HUES48 (cell line): ENCODE measurements around the gene LRRC57.

Experiments
- H3K27ac ChIP-seq: one replicate; pipeline ENCODE4 v1.7.0; 2013; ENCODE audit warnings: low read depth, low read length, inconsistent platforms
- H3K27me3 ChIP-seq: 2 replicates; pipeline ENCODE4 v1.6.1; 2013; ENCODE audit warnings: mild to moderate bottlenecking, low read length; ENCODE audit not compliant: control insufficient read depth, insufficient read depth
- H3K36me3 ChIP-seq: 2 replicates; pipeline ENCODE4 v1.6.1; 2013; ENCODE audit warnings: low read length; ENCODE audit not compliant: control insufficient read depth, insufficient read depth
- H3K4me1 ChIP-seq: 2 replicates; pipeline ENCODE4 v1.6.1; 2013; ENCODE audit warnings: mild to moderate bottlenecking, low read length; ENCODE audit not compliant: control insufficient read depth, insufficient read depth
- H3K4me3 ChIP-seq: 2 replicates; pipeline ENCODE4 v1.5.1; 2013; ENCODE audit warnings: mild to moderate bottlenecking, low read depth, low read length
- H3K9ac ChIP-seq: 2 replicates; pipeline ENCODE4 v1.6.1; 2013; ENCODE audit warnings: mild to moderate bottlenecking, low read depth, low read length, moderate library complexity
- H3K9me3 ChIP-seq: 2 replicates; pipeline ENCODE4 v1.6.1; 2013; ENCODE audit warnings: low read length; ENCODE audit not compliant: control insufficient read depth, insufficient read depth

The LRRC57 gene

DNA sequence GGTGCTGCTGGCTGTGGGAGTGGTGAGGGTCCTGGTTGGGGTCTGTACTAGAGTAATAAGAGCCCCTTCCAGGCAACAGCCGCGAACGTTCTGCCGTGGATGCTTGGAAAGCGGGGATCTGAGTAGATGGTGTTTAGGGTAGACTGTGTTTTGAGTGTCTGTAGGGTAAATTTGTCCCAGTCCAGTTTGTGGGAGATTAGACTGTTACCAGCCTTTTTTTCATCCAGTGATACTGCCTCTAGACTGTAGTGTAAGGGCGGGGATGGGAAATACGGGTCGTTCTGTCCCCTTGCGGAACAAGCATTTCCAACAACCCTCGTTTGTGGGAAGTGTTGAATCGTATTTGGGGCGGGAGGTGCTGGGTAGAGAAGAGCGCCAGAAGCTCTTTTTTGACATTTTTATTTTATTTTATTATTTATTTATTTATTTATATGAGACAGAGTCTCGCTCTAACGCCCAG is 469 bp upstream of the LRRC57 start:
- H3K27ac ChIP-seq: peak overlapping the region; percentile 63
- peak overlapping the region; percentile 94 for H3K4me3 ChIP-seq
- H3K27me3 ChIP-seq: no peaks in the 10 kb centered on the region
- H3K4me1 ChIP-seq: 0 out of 2 replicates have a peak, but pooled peaks cover 7% of the 10 kb centered on the region
- peaks cover 11% of the 10 kb centered on the region for H3K36me3 ChIP-seq
- H3K9ac ChIP-seq: peak overlapping the region; percentile 92
- no peaks in the 10 kb centered on the region for H3K9me3 ChIP-seq

DNA sequence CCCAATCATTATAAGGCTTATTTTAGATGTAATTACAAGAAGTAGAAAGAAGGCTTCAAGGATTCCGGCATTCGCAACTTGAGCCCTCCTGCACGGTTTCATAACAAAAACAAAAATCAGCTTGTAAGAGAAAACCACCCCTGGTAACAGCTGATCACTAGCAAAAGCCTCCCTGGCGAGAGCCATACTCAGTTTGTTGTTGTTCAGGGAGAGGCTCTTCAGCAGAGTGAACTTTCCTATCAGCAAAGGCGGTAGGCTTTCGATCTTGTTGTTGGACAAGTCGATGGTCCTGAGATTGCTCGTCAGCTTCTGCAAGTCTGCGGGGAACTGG is 710 bp downstream of the LRRC57 start:
- Histone ChIP-seq H3K36me3 (peaks cover 20% of the 10 kb centered on the region), H3K9ac (peak overlapping the region; percentile 92; the same call in 1 of the 2 replicates), H3K4me3 (peak overlapping the region; percentile 94), H3K27me3 (no peaks in the 10 kb centered on the region), H3K9me3 (no peaks in the 10 kb centered on the region), H3K27ac (peak overlapping the region; percentile 63), H3K4me1 (0 out of 2 replicates have a peak, but pooled peaks cover 7% of the 10 kb centered on the region)

DNA sequence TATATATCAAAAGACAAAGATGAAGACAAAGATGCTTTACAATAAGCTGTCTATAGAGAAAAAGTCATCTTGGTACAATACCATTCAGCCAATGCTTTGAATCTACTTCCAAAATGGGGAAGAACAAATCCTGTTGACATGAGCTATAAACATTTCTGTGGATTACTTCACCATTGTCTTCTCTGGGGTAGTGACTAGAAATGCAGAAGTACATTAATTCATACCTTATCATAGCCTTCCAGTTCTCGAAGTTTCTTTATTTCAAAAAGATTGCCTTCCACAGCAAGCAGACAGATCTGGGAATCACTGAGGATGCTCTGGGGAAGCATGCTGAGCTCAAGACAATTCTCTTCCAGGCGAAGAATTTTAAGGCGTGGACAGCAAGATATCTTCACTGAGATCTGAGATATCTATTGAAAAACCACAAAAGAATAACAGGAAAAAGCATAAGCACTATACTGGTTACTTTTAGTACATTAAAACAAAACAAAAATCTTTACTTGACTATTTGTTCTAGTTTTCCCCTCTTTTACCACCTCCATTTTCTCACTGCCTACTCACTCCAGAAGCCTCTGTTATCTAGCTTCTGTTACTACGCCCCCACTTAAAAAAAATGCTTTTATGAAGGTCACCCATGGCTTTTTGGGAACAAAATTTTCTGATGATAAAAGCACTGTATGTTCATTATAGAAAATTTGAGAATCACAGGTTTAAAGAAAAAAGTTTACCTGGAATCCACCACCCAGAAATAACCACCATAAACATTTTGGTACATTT is 3.6 kb downstream of the LRRC57 start:
- no peaks in the 10 kb centered on the region for H3K9me3 ChIP-seq
- H3K36me3 ChIP-seq: peaks cover 25% of the 10 kb centered on the region
- no peaks in the 10 kb centered on the region for H3K27me3 ChIP-seq
- H3K4me1 ChIP-seq: 0 out of 2 replicates have a peak, but pooled peaks cover 7% of the 10 kb centered on the region
- H3K4me3 ChIP-seq: no peak overlapping the region
- no peak overlapping the region for H3K9ac ChIP-seq
- H3K27ac ChIP-seq: no peak overlapping the region

DNA sequence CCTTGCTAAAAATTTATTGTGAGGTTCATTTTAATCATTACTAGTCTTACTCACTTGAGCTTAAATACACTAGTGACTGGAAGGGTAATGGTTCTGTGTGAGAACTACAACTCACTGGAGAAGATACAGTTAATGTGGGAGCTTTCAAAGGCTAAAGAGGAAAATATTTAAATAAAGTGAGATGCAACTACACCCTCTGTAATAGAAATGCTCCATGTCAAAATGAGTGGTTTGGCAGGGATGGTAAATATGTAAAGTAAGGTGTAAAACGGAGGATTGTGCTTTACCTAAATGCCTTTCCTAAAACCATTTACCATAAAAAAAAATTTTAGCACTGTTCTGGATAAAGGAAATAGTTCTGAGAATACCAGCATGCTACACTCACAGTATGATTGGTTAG is 15.3 kb downstream of the LRRC57 start:
- Histone ChIP-seq H3K9me3 (no peaks in the 10 kb centered on the region), H3K4me1 (no peaks in the 10 kb centered on the region), H3K4me3 (no peak overlapping the region), H3K27me3 (no peaks in the 10 kb centered on the region), H3K36me3 (peaks cover 46% of the 10 kb centered on the region), H3K9ac (no peak overlapping the region), H3K27ac (no peak overlapping the region)

DNA sequence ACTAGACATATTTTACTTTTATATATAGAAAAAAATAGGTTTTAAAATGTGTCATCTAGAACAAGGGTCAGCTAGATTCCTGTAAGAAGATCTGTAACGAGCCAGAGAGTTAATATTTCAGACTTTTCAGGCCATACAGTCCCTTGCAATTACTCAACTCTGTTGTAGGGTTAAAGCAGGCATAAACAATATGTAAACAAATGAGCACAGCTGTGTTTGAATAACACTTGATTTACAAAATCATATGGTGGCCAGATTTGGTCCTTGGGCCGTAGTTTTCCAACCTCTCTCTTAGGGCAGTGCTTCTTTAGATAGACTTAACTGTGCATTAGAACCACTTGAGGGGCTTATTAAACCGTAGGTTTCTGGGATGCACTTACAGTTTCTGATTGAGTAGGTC is 19.6 kb downstream of the LRRC57 start:
- Histone ChIP-seq H3K9ac (no peak overlapping the region), H3K9me3 (no peaks in the 10 kb centered on the region), H3K27ac (no peak overlapping the region), H3K36me3 (peaks cover 60% of the 10 kb centered on the region), H3K27me3 (no peaks in the 10 kb centered on the region), H3K4me1 (no peaks in the 10 kb centered on the region), H3K4me3 (no peak overlapping the region)

DNA sequence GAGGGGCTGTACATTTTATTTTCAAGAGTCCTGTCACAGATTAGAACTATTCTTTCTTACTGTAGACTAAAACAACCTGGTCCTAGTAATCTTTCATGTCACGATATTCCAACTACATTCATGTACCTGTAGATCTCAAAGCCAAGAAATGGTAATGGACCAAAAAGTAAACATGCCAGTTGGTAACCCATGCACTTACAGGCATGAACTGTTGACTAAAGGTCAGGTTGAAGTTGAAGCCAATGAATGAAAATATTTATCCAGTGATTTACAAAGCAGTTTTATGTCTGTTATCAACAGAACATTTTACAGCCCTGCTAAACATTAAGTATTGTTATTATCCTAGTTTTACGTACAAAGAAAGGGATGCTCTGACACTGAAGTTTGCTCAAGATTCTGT is 25.3 kb downstream of the LRRC57 start:
- no peaks in the 10 kb centered on the region for H3K9me3 ChIP-seq
- peaks cover 41% of the 10 kb centered on the region for H3K36me3 ChIP-seq
- no peaks in the 10 kb centered on the region for H3K4me1 ChIP-seq
- H3K27me3 ChIP-seq: no peaks in the 10 kb centered on the region
- no peak overlapping the region for H3K4me3 ChIP-seq
- no peak overlapping the region for H3K27ac ChIP-seq
- no peak overlapping the region for H3K9ac ChIP-seq

DNA sequence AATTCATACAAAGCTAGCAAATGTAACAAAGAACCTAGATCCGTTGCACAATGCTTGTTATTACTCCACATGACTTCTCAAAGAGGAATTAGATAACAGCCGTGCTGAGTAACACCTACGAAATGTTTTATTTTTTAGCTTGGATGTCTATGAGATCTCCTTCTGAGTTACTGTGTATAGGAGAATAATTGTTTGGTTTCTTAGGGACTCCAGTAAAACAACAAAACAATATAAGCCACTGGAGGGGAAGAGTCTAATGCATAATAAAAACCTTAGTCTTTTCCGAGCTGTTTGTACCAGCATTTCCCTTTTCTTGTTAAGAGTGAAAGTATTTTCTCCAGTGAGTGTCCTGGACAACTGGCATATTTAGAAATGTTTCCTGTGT is 37.6 kb downstream of the LRRC57 start:
- H3K9ac ChIP-seq: no peak overlapping the region

DNA sequence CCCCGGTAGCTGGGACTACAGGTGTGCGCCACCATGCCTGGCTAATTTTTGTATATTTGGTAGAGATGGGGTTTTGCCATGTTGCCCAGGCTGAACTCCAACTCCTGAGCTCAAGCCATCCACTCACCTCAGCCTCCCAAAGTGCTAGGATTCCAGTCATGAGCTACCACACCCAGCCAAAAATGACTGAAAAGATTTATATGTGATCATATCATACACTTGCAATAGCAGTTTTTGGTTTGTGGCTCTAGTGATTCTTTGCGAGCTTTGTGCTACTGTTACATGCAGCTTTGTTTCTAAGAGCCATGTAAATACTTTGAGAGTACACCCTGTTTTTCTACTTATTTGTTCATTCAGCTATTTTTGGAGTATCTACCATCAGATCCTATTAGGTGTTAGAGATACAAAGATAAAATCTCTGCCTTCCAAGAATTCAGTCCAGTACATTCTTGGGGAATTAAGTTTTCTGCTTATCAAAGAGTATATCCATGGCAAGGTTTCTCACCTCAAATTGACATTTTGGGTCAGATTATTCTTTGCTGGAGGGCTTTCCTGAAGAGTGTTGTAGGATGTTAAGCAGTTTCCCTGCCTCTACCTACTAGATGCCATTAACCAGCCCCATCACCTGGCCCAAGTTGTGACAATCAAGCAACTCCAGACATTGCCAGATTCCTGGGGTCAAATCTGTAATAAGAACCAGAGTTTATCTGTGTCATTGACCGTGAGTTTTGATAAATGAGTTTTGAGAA is 38.2 kb downstream of the LRRC57 start:
- no peaks in the 10 kb centered on the region for H3K27me3 ChIP-seq
- H3K9ac ChIP-seq: no peak overlapping the region
- H3K36me3 ChIP-seq: peaks cover 28% of the 10 kb centered on the region
- no peak overlapping the region for H3K4me3 ChIP-seq
- H3K4me1 ChIP-seq: no peaks in the 10 kb centered on the region
- no peaks in the 10 kb centered on the region for H3K9me3 ChIP-seq
- H3K27ac ChIP-seq: no peak overlapping the region

More for the DNA sequence above, 37.6 kb downstream of the LRRC57 start:
- Histone ChIP-seq H3K36me3 (peaks cover 34% of the 10 kb centered on the region), H3K27me3 (no peaks in the 10 kb centered on the region), H3K4me3 (no peak overlapping the region), H3K9me3 (no peaks in the 10 kb centered on the region), H3K27ac (no peak overlapping the region), H3K4me1 (no peaks in the 10 kb centered on the region)

DNA sequence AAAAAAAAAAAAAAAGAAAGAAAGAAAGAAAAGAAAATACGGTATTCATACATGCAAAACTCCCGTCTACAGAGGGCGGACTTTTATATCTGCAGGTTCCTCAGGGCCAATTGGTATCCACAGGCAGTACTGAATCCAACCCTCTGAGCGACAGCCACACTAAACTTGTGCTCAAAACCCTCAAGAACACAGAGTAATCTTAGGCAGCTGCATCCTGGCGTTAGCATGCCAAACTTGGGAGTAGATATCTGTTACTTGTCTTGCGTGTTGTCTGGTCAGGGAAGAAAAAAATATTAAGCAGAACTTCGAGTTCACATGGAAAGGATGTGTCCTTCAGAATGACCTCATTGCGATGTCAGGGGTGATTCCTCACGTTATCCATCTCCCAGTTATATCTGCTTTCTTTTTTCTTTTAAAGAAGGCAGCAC is 40.3 kb downstream of the LRRC57 start:
- no peaks in the 10 kb centered on the region for H3K4me1 ChIP-seq
- H3K27me3 ChIP-seq: no peaks in the 10 kb centered on the region

DNA sequence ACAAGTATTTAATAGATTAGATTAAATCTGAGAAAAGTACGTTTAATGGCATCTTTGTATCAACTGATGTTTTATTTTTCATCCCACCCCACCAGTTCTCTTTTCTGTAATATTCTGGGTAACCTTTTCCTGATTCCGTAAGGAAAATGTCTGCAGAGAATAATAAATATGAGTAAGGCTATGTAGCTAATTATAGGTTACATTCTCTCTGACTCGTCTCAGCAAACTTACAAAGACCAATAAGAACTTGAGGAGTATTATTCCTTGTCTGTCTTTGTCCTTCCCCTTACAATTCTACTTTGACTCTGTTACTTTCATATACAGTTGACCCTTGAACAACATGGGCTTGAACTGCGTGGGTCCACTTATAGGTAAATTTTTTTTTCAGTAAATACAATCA is 41.1 kb downstream of the LRRC57 start:
- Histone ChIP-seq H3K9ac (no peak overlapping the region), H3K27ac (no peak overlapping the region), H3K9me3 (no peaks in the 10 kb centered on the region), H3K27me3 (no peaks in the 10 kb centered on the region), H3K4me1 (no peaks in the 10 kb centered on the region), H3K4me3 (no peak overlapping the region), H3K36me3 (peaks cover 4% of the 10 kb centered on the region)

More for the DNA sequence above, 40.3 kb downstream of the LRRC57 start:
- H3K4me3 ChIP-seq: no peak overlapping the region
- H3K36me3 ChIP-seq: peaks cover 12% of the 10 kb centered on the region
- H3K9ac ChIP-seq: no peak overlapping the region
- no peak overlapping the region for H3K27ac ChIP-seq
- H3K9me3 ChIP-seq: no peaks in the 10 kb centered on the region

DNA sequence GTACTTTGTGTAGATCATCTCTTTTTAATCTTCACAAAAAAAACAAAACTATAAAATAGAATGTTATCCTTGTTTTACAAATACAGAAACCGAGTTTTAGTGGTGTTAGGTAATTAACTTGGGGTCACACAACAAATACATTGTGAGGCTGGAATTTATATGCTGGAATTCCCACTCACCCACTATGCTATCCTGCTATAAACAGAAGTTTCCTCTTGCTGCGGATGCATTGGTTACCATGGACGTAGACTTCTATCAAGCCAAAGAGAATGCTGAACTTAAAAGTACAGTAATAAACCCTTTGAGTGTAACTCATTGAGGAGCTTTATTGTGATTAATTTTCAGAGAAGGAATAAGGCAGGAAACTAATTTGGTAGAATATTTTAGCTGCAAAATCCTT is 44.0 kb downstream of the LRRC57 start:
- Histone ChIP-seq H3K27me3 (no peaks in the 10 kb centered on the region), H3K9ac (no peak overlapping the region), H3K36me3 (no peaks in the 10 kb centered on the region), H3K4me1 (0 out of 2 replicates have a peak, but pooled peaks cover 4% of the 10 kb centered on the region), H3K27ac (no peak overlapping the region), H3K9me3 (no peaks in the 10 kb centered on the region), H3K4me3 (no peak overlapping the region)
